NCI-H2029 treated with DMSO at 0.1 percent for 48 hours (cell line): ENCODE measurements around the gene ADCY10.
"Not testable (repeated sequence)": the region's sequence is repeated elsewhere in the genome, so short reads cannot be mapped to it uniquely, and the experiment has no call there.

Source experiments
- DNase-seq: peaks from one replicate; lab custom pipeline; 2025; lab: John Stamatoyannopoulos, UW

The ADCY10 gene

GRCh38 chr1:167881069-167881468 is 32.9 kb downstream of the ADCY10 start:
- DNase-seq, result no peak

GRCh38 chr1:167880580-167881021 is 33.3 kb downstream of the ADCY10 start:
- DNase-seq, result no peak

GRCh38 chr1:167879508-167879907 is 34.4 kb downstream of the ADCY10 start:
- DNase-seq, result no peak

- DNase-seq, result no peak
Observed at GRCh38 chr1:167878372-167879160, 35.4 kb downstream of the ADCY10 start.

GRCh38 chr1:167876597-167877175 is 37.2 kb downstream of the ADCY10 start:
- no peak for DNase-seq

- DNase-seq, result no peak
Observed at GRCh38 chr1:167871331-167871730, 42.6 kb downstream of the ADCY10 start.

GRCh38 chr1:167869157-167870001 is 44.6 kb downstream of the ADCY10 start:
- not testable (repeated sequence) for DNase-seq

GRCh38 chr1:167866739-167867414 is 47.1 kb downstream of the ADCY10 start:
- DNase-seq, result not testable (repeated sequence)

- DNase-seq, result not testable (repeated sequence)
Observed at GRCh38 chr1:167866326-167866725, 47.6 kb downstream of the ADCY10 start.

- DNase-seq, result not testable (repeated sequence)
Observed at GRCh38 chr1:167865804-167866308, 48.1 kb downstream of the ADCY10 start.

GRCh38 chr1:167865193-167865592 is 48.7 kb downstream of the ADCY10 start:
- DNase-seq, result not testable (repeated sequence)

GRCh38 chr1:167864392-167865032 is 49.4 kb downstream of the ADCY10 start:
- DNase-seq, result no peak

GRCh38 chr1:167863921-167864279 is 50.0 kb downstream of the ADCY10 start:
- no peak for DNase-seq

GRCh38 chr1:167863191-167863920 is 50.6 kb downstream of the ADCY10 start:
- not testable (repeated sequence) for DNase-seq

- no peak for DNase-seq
Observed at GRCh38 chr1:167862432-167863076, 51.4 kb downstream of the ADCY10 start.

- no peak for DNase-seq
Observed at GRCh38 chr1:167861664-167862381, 52.1 kb downstream of the ADCY10 start.

- no peak for DNase-seq
Observed at GRCh38 chr1:167860231-167860923, 53.6 kb downstream of the ADCY10 start.

- no peak for DNase-seq
Observed at GRCh38 chr1:167856711-167857418, 57.1 kb downstream of the ADCY10 start.
